Measurements from ENCODE around the gene ADRM1.
A peak's percentile ranks its signal among the peaks of the same experiment; 100 is the strongest.

ADRM1 gene

GRCh38 chr20:62335532-62335931 is 32.7 kb downstream of the ADRM1 start:
- TF ChIP-seq, protein P1, sequence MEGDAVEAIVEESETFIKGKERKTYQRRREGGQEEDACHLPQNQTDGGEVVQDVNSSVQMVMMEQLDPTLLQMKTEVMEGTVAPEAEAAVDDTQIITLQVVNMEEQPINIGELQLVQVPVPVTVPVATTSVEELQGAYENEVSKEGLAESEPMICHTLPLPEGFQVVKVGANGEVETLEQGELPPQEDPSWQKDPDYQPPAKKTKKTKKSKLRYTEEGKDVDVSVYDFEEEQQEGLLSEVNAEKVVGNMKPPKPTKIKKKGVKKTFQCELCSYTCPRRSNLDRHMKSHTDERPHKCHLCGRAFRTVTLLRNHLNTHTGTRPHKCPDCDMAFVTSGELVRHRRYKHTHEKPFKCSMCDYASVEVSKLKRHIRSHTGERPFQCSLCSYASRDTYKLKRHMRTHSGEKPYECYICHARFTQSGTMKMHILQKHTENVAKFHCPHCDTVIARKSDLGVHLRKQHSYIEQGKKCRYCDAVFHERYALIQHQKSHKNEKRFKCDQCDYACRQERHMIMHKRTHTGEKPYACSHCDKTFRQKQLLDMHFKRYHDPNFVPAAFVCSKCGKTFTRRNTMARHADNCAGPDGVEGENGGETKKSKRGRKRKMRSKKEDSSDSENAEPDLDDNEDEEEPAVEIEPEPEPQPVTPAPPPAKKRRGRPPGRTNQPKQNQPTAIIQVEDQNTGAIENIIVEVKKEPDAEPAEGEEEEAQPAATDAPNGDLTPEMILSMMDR (IDR thresholded peaks at IDR 0.05; ENCODE audit: borderline replicate concordance, insufficient read depth, low read depth, low read length) = no peak
- H3K4me3 ChIP-seq (ENCODE audit: low read depth, low read length) = no peak overlapping the region

DNA sequence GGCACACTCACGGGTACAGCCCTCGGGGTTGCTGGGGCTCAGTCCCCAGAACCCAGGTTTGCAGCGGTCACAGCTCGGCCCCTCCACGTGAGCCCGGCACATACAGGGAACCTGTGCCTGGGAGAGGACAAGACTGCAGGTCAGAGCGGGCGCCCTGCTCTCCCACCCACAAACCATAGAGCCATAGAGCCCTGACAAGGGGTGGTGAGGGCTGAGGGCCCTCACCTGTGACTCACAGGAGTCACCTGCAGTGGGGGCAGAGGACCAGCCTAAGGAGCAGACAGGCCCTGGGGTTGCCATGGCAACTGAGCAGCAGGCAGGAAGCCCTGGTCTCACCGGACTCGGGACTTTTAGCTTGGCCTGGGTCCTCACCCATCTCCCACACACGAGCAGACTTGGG is 33.5 kb downstream of the ADRM1 start:
- TF ChIP-seq, protein P1 (IDR thresholded peaks at IDR 0.05; ENCODE audit: borderline replicate concordance, insufficient read depth, low read depth, low read length) = no peak
- no peak overlapping the region for H3K4me3 ChIP-seq (ENCODE audit: low read depth, low read length)

- no peak overlapping the region for H3K4me3 ChIP-seq (ENCODE audit: low read depth, low read length)
- TF ChIP-seq, protein P1 (IDR thresholded peaks at IDR 0.05; ENCODE audit: borderline replicate concordance, insufficient read depth, low read depth, low read length) = no peak
Measured at GRCh38 chr20:62336775-62337557, 34.2 kb downstream of the ADRM1 start.

- TF ChIP-seq, protein P1 (IDR thresholded peaks at IDR 0.05; ENCODE audit: borderline replicate concordance, insufficient read depth, low read depth, low read length) = no peak
- H3K4me3 ChIP-seq (ENCODE audit: low read depth, low read length) = no peak overlapping the region
Measured at GRCh38 chr20:62337558-62338293, 34.9 kb downstream of the ADRM1 start.

- H3K4me3 ChIP-seq (ENCODE audit: low read depth, low read length) = no peak overlapping the region
Measured at GRCh38 chr20:62338294-62338620, 35.5 kb downstream of the ADRM1 start.

GRCh38 chr20:62339647-62340062 is 36.9 kb downstream of the ADRM1 start:
- TF ChIP-seq, protein P1 (IDR thresholded peaks at IDR 0.05; ENCODE audit: borderline replicate concordance, insufficient read depth, low read depth, low read length) = no peak
- H3K4me3 ChIP-seq (ENCODE audit: low read depth, low read length) = peak overlapping the region; percentile 23

More at GRCh38 chr20:62338294-62338620, 35.5 kb downstream of the ADRM1 start:
- TF ChIP-seq, protein P1 (IDR thresholded peaks at IDR 0.05; ENCODE audit: borderline replicate concordance, insufficient read depth, low read depth, low read length) = no peak

GRCh38 chr20:62342910-62343309 is 40.1 kb downstream of the ADRM1 start:
- no peak overlapping the region for H3K4me3 ChIP-seq (ENCODE audit: low read depth, low read length)
- TF ChIP-seq, protein P1 (IDR thresholded peaks at IDR 0.05; ENCODE audit: borderline replicate concordance, insufficient read depth, low read depth, low read length) = no peak
